ENCODE data around the gene STEAP1B. TPM values are rescaled to one million over a fixed set of nuclear protein-coding genes. Genes with fewer than 3 reads are reported as not detected.

Gene STEAP1B
- total RNA-seq, 1 donor from 2014 or later = 1.4 TPM

- Mint-ChIP-seq H3K27me3 (ENCODE audit: unreplicated experiment) (no peaks in the 10 kb centered on the region), H3K27ac (ENCODE audit: unreplicated experiment) (no peak overlapping the region), H3K9me3 (ENCODE audit: unreplicated experiment) (no peaks in the 10 kb centered on the region), H3K4me3 (ENCODE audit: unreplicated experiment) (no peak overlapping the region), H3K36me3 (ENCODE audit: unreplicated experiment) (no peaks in the 10 kb centered on the region), H3K4me1 (ENCODE audit: unreplicated experiment) (no peaks in the 10 kb centered on the region)
- DNase-seq (ENCODE audit: extremely low spot score, unreplicated experiment) = no peak
- TF ChIP-seq CTCF (IDR thresholded peaks at IDR 0.05) = no peak
Measured at GRCh38 chr7:22425361-22425760, 74.6 kb downstream of the STEAP1B start.

- Mint-ChIP-seq H3K36me3 (ENCODE audit: unreplicated experiment) (no peaks in the 10 kb centered on the region), H3K27ac (ENCODE audit: unreplicated experiment) (no peak overlapping the region), H3K4me3 (ENCODE audit: unreplicated experiment) (no peak overlapping the region), H3K27me3 (ENCODE audit: unreplicated experiment) (no peaks in the 10 kb centered on the region), H3K4me1 (ENCODE audit: unreplicated experiment) (peaks cover 5% of the 10 kb centered on the region), H3K9me3 (ENCODE audit: unreplicated experiment) (no peaks in the 10 kb centered on the region)
- DNase-seq (ENCODE audit: extremely low spot score, unreplicated experiment) = no peak
- TF ChIP-seq CTCF (IDR thresholded peaks at IDR 0.05) = no peak
Measured at GRCh38 chr7:22422831-22423615, 77.0 kb downstream of the STEAP1B start.

GRCh38 chr7:22420973-22421635 is 78.9 kb downstream of the STEAP1B start:
- Mint-ChIP-seq H3K4me1 (ENCODE audit: unreplicated experiment) (peaks cover 5% of the 10 kb centered on the region), H3K9me3 (ENCODE audit: unreplicated experiment) (no peaks in the 10 kb centered on the region), H3K4me3 (ENCODE audit: unreplicated experiment) (no peak overlapping the region), H3K27ac (ENCODE audit: unreplicated experiment) (no peak overlapping the region), H3K36me3 (ENCODE audit: unreplicated experiment) (no peaks in the 10 kb centered on the region), H3K27me3 (ENCODE audit: unreplicated experiment) (no peaks in the 10 kb centered on the region)
- TF ChIP-seq CTCF (IDR thresholded peaks at IDR 0.05) = no peak
- DNase-seq (ENCODE audit: extremely low spot score, unreplicated experiment) = no peak

- Mint-ChIP-seq H3K27me3 (ENCODE audit: unreplicated experiment) (no peaks in the 10 kb centered on the region), H3K4me3 (ENCODE audit: unreplicated experiment) (no peak overlapping the region), H3K9me3 (ENCODE audit: unreplicated experiment) (no peaks in the 10 kb centered on the region), H3K4me1 (ENCODE audit: unreplicated experiment) (peaks cover 5% of the 10 kb centered on the region), H3K36me3 (ENCODE audit: unreplicated experiment) (no peaks in the 10 kb centered on the region), H3K27ac (ENCODE audit: unreplicated experiment) (no peak overlapping the region)
- no peak for DNase-seq (ENCODE audit: extremely low spot score, unreplicated experiment)
- no peak for TF ChIP-seq CTCF (IDR thresholded peaks at IDR 0.05)
Measured at GRCh38 chr7:22420008-22420407, 80.0 kb downstream of the STEAP1B start.

GRCh38 chr7:22419488-22419887 is 80.5 kb downstream of the STEAP1B start:
- H3K27me3 Mint-ChIP-seq (ENCODE audit: unreplicated experiment) = no peaks in the 10 kb centered on the region
- DNase-seq (ENCODE audit: extremely low spot score, unreplicated experiment) = no peak
- H3K4me1 Mint-ChIP-seq (ENCODE audit: unreplicated experiment) = peaks cover 5% of the 10 kb centered on the region
- H3K27ac Mint-ChIP-seq (ENCODE audit: unreplicated experiment) = no peak overlapping the region
- no peaks in the 10 kb centered on the region for H3K9me3 Mint-ChIP-seq (ENCODE audit: unreplicated experiment)
- no peaks in the 10 kb centered on the region for H3K36me3 Mint-ChIP-seq (ENCODE audit: unreplicated experiment)
- no peak overlapping the region for H3K4me3 Mint-ChIP-seq (ENCODE audit: unreplicated experiment)
- no peak for TF ChIP-seq CTCF (IDR thresholded peaks at IDR 0.05)

Measured in osteocyte (in vitro differentiated cells).